Chondrocyte (in vitro differentiated cells): ENCODE measurements around the gene TTLL11. TPM values are rescaled to one million over a fixed set of nuclear protein-coding genes. Genes with fewer than 3 reads are reported as not detected.

Experiments used
- DNase-seq: peaks from one replicate; pipeline ENCODE4 v3.0.0; 2021; ENCODE audit warnings: mixed read lengths, low spot score
- H3K27ac Mint-ChIP-seq: one replicate; pipeline ENCODE4 v1.8.0; 2021; ENCODE audit warnings: mild to moderate bottlenecking, moderate library complexity, mixed read lengths; ENCODE audit not compliant: unreplicated experiment
- H3K27me3 Mint-ChIP-seq: 2 replicates; pipeline ENCODE4 v1.8.0; 2021; ENCODE audit warnings: low read depth, mixed read lengths
- H3K36me3 Mint-ChIP-seq: 2 replicates; pipeline ENCODE4 v1.8.0; 2021; ENCODE audit warnings: low read depth, mixed read lengths
- H3K4me1 Mint-ChIP-seq: 2 replicates; pipeline ENCODE4 v1.8.0; 2021; ENCODE audit warnings: low read depth, mild to moderate bottlenecking, mixed read lengths
- H3K4me3 Mint-ChIP-seq: one replicate; pipeline ENCODE4 v1.8.0; 2021; ENCODE audit warnings: mild to moderate bottlenecking, moderate library complexity, mixed read lengths; ENCODE audit not compliant: unreplicated experiment
- H3K9me3 Mint-ChIP-seq: 2 replicates; pipeline ENCODE4 v1.8.0; 2021; ENCODE audit warnings: low read depth, mixed read lengths
- CTCF ChIP-seq: fragments of 200-600 bp; sonication (generic); IDR thresholded peaks from 2 replicates; pipeline ENCODE4 v1.5.0; 2021; ENCODE audit warnings: antibody characterized with exemption, mild to moderate bottlenecking, moderate library complexity
- total RNA-seq: library from RNA; stranded (reverse); gene quantifications from 3 replicates; pipeline ENCODE4 v1.2.1, GENCODE V29; 2021

The TTLL11 gene
- total RNA-seq, 1 donor from 2014 or later: 9.1 TPM

- H3K4me3 Mint-ChIP-seq: no peak overlapping the region
- H3K4me1 Mint-ChIP-seq: peaks cover 16% of the 10 kb centered on the region
- no peak overlapping the region for H3K27ac Mint-ChIP-seq
- no peak for TF ChIP-seq CTCF
- no peak for DNase-seq
- no peaks in the 10 kb centered on the region for H3K27me3 Mint-ChIP-seq
- H3K36me3 Mint-ChIP-seq: peaks cover 9% of the 10 kb centered on the region
- H3K9me3 Mint-ChIP-seq: peaks cover 9% of the 10 kb centered on the region
Measured at GRCh38 chr9:122103985-122104384, 10.9 kb upstream of the TTLL11 start.

- DNase-seq: no peak
- Mint-ChIP-seq H3K9me3 (peaks cover 9% of the 10 kb centered on the region), H3K4me1 (peaks cover 18% of the 10 kb centered on the region), H3K36me3 (peaks cover 9% of the 10 kb centered on the region), H3K27ac (no peak overlapping the region), H3K27me3 (no peaks in the 10 kb centered on the region), H3K4me3 (no peak overlapping the region)
- TF ChIP-seq CTCF: no peak
Measured at GRCh38 chr9:122102156-122102555, 9.0 kb upstream of the TTLL11 start.

DNA sequence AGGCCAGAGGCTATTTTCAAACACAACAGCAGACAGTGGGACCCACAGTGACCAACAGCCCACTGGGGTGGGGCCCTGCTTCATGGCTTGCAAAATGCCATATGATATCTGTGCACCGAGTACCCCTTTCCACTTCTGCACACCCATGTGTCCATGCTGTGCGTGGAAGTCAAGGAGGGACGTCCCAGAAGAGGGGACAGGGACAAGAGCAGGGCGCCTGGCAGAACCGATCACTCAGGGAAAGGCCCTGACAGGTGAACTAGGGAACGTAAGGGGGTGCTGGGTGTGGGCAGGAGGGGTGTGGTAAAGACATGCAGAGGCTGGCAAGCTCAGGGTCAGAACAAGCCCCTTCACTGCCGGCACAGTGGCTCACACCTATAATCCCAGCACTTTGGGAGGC, 7.6 kb upstream of the TTLL11 start:
- H3K27me3 Mint-ChIP-seq: no peaks in the 10 kb centered on the region
- H3K4me1 Mint-ChIP-seq: peaks cover 17% of the 10 kb centered on the region
- H3K9me3 Mint-ChIP-seq: peaks cover 9% of the 10 kb centered on the region
- no peak for TF ChIP-seq CTCF
- H3K27ac Mint-ChIP-seq: no peak overlapping the region
- DNase-seq: no peak
- peaks cover 9% of the 10 kb centered on the region for H3K36me3 Mint-ChIP-seq
- H3K4me3 Mint-ChIP-seq: no peak overlapping the region

DNA sequence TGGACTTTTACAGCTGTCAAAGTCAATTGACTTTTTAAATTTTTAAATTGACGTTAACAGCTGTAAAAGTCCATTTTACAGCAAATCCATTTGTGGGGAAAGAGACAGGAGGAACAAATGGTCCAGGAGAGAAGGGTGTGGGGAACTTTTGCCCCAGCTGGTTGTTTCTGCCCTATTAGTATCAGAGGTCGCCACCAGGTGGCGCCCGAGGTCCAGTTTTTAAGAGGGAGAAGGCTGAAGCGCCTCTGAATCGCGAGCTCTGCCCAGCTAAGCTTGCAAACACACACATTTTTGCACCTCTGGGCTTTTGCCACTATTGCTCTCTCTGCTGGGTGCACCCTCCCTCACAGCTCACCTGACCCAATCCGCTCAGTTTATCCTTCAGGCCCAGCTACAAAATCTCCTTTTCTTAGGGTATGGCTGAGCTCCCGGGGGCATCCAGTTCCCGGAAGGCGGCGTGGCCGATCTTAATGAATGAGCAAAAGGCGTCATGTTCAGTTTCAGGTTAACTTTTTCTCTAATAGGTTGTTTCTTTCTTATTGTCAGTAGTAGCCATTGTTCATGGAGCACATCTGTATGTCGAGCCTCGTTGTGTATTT, 6.3 kb upstream of the TTLL11 start:
- TF ChIP-seq CTCF: peak; percentile 94
- H3K4me3 Mint-ChIP-seq: peak overlapping the region; percentile 44
- H3K9me3 Mint-ChIP-seq: peaks cover 9% of the 10 kb centered on the region
- peaks cover 8% of the 10 kb centered on the region for H3K36me3 Mint-ChIP-seq
- peaks cover 2% of the 10 kb centered on the region for H3K27me3 Mint-ChIP-seq
- H3K4me1 Mint-ChIP-seq: peaks cover 22% of the 10 kb centered on the region
- no peak overlapping the region for H3K27ac Mint-ChIP-seq
- DNase-seq: no peak

GRCh38 chr9:122097679-122098315, 4.7 kb upstream of the TTLL11 start:
- TF ChIP-seq CTCF: no peak
- H3K36me3 Mint-ChIP-seq: no peaks in the 10 kb centered on the region
- DNase-seq: no peak

More at GRCh38 chr9:122097679-122098315, 4.7 kb upstream of the TTLL11 start:
- Mint-ChIP-seq H3K27me3 (peaks cover 2% of the 10 kb centered on the region), H3K4me3 (no peak overlapping the region), H3K27ac (peak overlapping the region; percentile 20), H3K9me3 (no peaks in the 10 kb centered on the region), H3K4me1 (peaks cover 27% of the 10 kb centered on the region)
